DMS79 treated with DMSO at 0.1 percent for 48 hours (cell line): Measurements from ENCODE around the gene SCGB1D1.

Experiments used
- DNase-seq: peaks from one replicate; lab custom pipeline; 2025; lab: John Stamatoyannopoulos, UW

SCGB1D1 gene

DNA sequence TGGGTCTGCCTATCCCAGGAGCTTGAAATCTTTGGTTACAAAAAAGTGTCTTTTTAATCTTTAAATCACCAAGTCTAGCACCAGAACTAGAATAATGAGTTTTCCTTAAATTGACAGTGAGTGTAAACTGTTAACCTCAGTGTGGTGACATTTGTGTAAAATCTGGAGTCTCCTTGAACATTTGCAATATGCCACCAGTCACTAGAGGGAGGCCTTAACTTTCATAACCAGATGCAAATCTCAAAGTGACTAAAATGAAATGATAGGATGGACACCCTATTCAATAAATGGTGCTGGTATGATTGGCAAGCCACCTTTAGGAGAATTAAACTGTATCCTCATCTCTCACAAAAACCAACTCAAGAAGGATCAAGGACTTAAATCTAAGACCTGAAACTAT is 43.7 kb downstream of the SCGB1D1 start:
- no peak for DNase-seq

DNA sequence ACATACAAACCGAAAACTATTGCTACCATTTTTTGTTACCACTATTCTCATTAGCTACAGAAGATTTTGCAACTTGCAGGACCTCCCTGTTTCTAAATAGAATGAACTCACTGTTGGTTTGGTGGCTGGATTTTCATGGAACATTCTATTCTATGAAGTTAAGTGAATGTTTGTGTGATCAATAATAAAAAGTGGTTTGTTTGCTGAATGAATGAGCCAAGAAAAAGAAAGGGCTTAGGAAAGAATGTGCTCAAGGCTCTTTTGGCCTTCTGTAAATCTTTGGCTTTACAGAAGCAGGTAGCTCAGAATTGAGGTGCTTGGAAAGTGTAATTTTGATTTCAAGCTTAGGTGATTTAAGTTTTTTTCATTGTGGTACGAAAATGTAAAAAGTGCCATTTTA is 46.2 kb downstream of the SCGB1D1 start:
- no peak for DNase-seq

DNA sequence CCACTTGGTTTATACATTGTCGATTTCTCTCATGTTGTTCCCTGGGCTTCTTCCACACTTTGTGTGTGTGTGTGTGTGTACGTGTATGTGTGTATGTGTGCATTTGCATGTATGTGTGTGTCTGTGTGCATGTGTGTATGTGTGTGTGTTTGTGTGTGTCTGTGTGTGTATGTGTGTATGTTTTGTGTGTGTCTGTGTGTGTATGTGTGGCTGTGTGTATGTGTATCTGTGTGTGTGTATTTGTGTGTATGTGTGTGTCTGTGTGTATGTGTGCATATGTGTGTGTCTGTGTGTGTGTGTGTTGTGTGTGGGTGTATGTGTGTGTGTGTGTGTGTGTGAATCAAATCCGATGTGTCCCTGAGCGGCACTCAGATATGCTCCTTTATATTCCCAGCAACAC is 47.5 kb downstream of the SCGB1D1 start:
- DNase-seq: no peak

DNA sequence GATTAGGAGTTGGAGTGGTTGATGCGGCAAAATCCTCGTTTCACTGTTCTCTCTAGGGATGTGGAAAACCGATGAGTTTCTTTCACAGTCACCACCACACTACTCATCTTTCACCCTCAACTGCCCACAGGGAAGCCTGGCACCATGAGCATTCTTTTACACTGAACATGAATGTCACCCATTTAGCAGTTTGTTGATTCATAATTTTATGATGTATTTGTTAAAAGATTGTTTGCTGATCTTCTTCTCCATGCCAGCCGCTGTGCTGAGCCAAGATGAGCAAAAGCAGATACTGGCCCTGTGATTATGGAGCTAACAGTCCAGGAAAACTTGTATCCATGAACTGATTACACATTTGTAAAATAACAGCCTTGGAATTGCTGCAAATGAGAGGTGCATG is 48.1 kb downstream of the SCGB1D1 start:
- no peak for DNase-seq

DNA sequence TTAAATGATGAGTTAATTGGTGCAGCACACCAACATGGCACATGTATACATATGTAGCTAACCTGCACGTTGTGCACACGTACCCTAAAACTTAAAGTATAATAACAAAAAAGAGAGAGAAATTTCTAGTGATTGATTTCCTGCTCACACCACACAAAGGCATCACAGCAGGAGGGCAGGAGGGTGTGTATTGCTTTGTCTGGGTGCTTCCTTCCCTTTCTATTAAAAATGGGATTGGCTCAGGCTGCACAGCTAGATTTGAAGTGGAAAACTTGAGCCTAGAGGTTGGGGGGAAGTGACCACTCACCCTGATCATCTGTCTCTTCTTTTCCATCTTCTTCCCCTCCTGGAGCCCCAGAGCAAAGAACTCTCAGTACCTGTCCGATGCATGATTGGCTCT is 51.1 kb downstream of the SCGB1D1 start:
- DNase-seq: no peak

DNA sequence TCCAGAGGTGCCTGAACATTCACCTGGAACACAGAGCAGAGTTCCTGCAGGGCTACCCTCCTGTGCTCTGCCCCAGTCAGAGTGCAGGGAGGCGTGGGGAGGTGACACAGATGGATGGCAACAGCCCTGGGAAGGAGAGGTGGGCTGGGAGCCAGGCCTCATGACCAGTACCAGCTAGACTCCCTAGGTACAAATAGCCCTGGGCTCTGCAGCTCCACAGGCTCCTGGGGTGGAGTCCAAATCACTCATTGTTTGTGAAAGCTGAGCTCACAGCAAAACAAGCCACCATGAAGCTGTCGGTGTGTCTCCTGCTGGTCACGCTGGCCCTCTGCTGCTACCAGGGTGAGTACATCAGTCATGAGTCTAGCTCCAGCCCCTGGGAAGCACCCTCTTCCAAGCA is 52.0 kb downstream of the SCGB1D1 start, which contains the start of gene SCGB1D2:
SCGB1D2 (plus strand) TSS at position 219 of the 400 bp plus-strand sequence; CDS start at position 288, 69 bp downstream.
- DNase-seq: peak; percentile 92
